Activated T-cell treated with anti-CD3 and anti-CD28 coated beads for 4 hours (primary cell): ENCODE measurements around the gene RNF103.
"Not testable (repeated sequence)": the region's sequence is repeated elsewhere in the genome, so short reads cannot be mapped to it uniquely, and the experiment has no call there.

Source experiments
- DNase-seq: peaks from one replicate; pipeline ENCODE4 v3.0.0-alpha.2; 2020

Gene RNF103

DNA sequence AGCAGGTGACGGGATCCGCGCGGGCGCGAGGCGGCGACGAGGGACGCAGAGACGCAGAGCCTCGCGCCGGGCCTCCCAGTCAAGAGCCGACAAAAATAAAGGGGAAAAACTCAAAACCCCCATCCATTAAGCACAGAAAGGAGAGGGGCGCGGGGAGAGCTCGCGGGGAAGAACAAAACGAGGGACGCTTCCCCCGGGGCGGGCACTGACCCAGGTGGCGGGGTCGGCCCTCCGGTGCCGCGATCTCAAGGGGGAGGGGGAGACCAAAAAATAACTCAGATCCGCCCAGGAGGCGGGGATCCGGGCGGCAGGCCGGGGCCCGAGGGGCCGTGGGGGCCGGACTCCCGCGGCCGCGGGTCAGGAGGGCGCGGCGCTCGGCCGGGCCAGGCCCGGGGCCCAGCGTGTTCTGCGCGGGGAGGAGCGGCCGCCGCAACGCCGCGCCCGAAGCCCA, 597 bp downstream of the RNF103 start:
- DNase-seq = peak; percentile 14

- peak; percentile 3 for DNase-seq
These were observed 1.1 kb downstream of the RNF103 start for GRCh38 chr2:86622519-86623042.

DNA sequence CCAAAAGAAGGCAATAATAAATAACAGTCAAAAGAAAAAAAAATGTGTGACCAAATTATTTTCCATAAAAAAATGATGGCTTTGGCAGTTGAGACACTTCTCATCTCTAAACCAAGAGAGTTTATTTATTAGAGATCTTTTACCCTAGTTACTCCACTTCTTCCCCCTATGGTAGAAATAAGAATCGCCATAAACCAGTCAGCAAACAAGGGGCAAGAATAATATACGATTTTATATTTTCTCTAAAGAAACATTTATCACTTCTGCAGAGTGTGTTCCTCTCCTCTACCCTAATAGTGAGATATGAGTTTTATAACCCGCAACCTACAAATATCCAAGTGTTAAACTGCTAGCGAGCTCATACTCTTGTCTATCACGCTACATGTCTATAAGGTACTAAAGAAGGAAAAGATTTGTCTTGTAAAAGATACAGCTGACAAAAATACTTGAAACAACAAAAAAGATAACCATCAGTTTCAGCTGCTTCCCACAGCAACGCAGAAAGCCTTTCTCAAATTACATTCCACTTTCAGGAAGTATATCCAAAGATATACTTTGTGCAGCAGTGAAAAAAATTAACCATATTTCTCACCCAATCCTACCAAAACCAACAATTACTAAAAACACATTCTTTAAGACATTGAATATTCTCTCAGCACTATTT, 2.3 kb downstream of the RNF103 start:
- DNase-seq = no peak

DNA sequence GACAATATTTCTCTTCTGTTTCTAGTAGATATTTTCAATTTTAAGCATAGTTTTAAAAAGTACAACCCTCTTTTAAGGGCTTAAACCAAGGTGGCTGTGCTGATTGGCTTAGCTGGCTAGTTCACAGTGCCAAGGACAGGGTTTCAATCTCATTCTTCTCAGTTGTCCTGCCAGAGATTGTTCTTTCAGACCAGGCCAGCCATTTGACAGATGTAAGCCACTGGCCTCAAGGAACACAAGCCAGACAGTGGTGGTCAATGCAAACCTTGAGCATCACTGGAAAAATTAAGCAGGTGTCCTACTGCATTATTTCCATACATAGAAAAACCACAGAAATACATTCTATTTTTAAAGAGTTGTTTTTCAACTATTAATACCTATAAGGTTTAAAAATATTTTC, 5.9 kb downstream of the RNF103 start:
- no peak for DNase-seq

- no peak for DNase-seq
These were observed 6.5 kb downstream of the RNF103 start for GRCh38 chr2:86617153-86617552.

DNA sequence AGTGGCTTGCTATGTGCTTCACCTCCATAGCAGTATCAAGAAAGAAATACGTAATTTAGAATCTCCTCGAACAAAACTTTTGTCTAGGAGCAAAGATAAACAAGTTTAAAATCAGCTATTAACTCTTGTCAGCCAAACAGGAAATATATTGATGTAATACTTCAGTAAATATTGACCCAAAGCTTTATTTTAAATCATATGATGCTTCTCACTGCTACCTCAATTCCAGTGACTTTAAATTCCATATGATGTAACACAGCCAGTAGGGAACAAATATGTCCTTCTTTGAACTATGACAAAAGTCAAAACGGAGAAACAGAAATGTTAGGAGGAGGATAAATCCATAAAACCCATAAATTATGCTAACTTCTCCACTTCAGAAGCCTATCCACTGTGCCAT, 7.2 kb downstream of the RNF103 start:
- no peak for DNase-seq

DNA sequence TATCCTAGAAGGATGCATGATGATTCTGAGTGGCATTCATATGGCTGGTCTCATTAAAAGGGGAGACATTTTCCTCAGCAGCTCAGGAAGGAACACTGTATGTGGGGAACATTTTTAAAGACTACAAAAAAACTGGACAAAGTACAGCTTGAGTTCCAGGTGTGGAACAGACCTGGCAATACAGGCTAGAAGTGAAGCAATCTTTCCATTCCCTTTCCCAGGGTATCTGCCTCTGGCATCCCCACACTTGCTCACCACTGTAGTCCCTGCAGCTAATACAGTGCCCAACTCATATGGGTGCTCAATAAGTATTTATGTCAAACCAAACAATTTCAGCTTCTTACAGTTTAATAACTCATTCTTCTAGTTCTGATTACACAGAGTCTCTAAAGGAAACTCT, 8.1 kb downstream of the RNF103 start:
- no peak for DNase-seq

GRCh38 chr2:86613515-86613914, 10.2 kb downstream of the RNF103 start:
- no peak for DNase-seq

DNA sequence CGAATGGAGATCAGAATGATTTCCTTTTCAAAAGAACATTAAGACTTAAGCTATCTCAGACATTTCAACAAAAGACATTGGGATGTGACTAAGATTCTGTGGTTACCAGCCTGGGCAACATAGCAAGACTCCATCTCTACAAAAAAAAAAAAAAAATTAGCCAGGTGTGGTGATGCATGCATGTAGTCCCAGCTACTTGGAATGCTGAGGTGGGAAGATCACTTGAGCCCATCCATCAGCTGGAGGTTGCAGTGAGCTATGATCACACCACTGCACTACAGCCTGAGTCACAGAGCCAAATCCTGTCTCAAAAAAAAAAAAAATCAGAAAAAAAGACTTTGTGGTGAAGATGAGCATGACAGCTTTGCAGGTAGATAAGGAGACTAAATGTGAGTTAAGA, 12.8 kb downstream of the RNF103 start:
- no peak for DNase-seq

DNA sequence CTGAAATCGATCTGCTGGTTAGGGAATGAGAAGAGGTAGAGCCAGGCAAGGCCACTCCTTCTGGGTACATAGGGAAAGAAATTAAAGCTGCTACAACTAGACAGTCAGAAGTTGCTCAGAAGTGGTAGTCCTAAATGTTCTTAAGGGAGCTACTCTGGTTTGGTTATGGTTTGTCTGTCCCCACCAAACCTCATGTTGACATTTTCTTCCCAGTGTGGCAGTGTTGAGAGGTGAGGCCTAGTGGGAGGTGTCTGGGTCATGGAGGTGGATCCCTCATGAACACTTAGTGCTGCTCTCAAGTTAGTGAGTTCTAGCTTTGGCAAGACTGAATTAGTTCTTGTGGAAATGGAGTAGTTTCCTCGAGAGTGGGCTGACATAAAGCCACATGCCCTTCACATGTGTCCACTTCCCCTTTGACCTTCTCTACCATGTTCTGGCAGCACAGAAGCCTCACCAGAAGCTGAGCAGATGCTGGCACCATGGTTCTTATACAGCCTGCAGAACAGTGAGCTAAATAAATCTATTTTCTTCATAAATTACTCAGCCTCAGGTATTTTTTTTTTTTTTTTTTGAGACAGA, 14.7 kb downstream of the RNF103 start:
- no peak for DNase-seq

GRCh38 chr2:86603905-86604304, 19.8 kb downstream of the RNF103 start:
- DNase-seq = no peak

DNA sequence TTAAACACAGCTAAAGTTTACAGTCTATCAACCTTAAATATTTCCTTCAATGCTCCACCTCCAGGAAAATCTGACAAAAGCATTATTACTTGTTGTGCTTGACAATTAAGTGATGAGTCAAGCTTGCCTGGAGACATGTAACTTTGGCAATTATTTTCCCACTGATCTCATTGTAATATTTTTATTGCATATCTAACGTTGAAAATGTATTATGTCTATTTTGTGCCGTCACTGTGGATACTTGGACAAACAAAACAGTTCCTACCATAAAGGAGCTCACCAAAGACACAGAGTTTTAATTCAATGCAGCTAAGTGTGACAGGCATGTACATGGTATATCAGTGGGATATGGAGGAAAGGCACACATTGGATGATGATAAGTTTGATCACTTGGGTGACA, 24.7 kb downstream of the RNF103 start:
- no peak for DNase-seq

DNA sequence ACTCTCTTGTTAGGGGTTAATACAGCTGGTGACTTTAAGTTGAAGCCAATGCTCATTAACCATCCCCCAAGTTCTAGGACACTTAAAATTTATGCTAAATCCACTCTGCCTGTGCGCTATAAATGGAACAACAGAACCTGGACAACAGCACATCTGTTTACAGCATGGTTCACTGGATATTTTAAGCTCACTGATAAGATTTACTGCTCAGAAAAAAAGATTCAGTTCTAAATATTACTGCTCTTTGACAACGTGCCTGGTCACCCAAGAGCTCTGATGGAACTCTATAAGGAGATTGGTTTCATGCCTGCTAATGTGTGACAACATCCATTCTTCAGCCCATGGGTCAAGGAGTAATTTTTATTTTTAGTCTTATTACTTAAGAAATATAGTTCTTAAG, 27.5 kb downstream of the RNF103 start:
- DNase-seq = no peak

- no peak for DNase-seq
These were observed 30.4 kb downstream of the RNF103 start for GRCh38 chr2:86593266-86593665.

DNA sequence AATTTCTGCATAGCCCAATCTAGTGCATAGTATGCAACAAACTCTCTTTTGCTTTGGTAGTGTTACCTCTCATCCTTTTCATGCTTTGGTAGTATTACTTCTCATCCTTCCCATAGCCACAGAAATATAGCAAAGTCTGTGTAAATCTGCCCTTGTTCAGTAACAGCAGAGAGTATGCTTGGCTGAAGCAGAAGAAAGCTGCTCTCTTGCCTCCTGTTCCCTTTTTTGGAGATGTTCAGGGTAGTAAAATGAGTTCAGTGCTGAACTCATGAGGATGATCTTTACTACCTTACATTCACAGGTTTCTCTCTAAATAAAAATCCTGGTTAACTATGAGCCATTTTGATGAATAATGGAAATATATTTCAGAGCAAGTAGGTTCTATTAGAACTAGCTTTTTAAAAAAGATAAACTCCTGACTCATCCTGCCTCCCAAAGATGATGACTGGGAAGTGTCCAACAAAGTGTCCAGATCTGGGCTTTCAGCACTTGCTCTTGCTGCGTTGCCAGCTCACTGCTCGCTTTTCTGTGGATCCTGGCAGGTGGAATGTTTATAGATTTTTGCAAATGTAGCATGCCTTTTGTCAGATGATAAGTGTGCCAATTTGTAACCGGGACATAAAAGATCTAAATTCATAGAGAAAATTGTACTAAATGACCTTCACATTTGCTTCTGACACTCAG, 31.0 kb downstream of the RNF103 start:
- no peak for DNase-seq

GRCh38 chr2:86589701-86590100, 34.0 kb downstream of the RNF103 start:
- not testable (repeated sequence) for DNase-seq

- DNase-seq = no peak
These were observed 39.3 kb downstream of the RNF103 start for GRCh38 chr2:86584151-86584913.

DNA sequence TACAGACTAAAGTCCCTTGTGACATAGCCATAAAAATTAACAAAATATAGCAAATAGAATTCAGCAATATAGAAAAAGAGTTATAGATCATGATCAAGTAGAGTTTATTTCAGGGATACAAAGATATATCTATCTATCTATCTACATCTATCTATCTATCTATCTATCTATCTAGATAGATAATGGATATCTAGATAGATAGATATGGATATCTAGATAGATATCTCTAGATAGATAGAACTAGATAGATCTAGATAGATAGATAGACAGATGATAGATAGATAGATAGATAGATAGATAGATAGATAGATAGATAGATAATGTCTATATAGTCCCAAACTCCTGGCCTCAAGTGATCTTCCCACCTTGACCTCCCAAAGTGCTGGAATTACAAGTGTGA, 43.1 kb downstream of the RNF103 start:
- no peak for DNase-seq

- DNase-seq = no peak
These were observed 45.7 kb downstream of the RNF103 start for GRCh38 chr2:86577817-86578456.

DNA sequence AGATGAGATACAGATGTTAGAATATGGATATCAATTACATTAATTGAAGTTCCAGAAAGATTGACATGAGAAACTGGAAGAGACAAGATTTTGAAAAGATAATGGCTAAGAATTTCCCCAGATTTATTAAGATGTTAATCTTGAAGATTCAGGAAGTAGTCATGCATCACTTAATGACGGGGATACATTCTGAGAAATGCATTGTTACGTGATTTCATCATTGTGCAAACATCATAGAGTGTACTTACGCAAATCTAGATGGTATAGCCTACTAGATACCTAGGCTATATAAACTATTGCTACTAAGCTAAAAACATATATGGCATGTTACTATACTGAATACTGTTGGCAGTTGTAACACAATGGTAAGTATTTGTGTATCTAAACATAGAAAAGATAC, 53.6 kb downstream of the RNF103 start:
- DNase-seq = no peak

- no peak for DNase-seq
These were observed 56.9 kb downstream of the RNF103 start for GRCh38 chr2:86566821-86567190.

GRCh38 chr2:86566158-86566820, 57.4 kb downstream of the RNF103 start:
- no peak for DNase-seq
